HepG2 (cell line): Measurements from ENCODE around the gene VAC14. TPM values are rescaled to one million over a fixed set of nuclear protein-coding genes. Genes with fewer than 3 reads are reported as not detected.

Experiments used
- BCL3 ChIP-seq: sonication (generic); formaldehyde crosslinking; IDR thresholded peaks from 2 replicates; pipeline ENCODE4 v1.5.1; 2020; ENCODE audit warnings: mild to moderate bottlenecking, missing genetic modification reagents, moderate library complexity
- CEBPG ChIP-seq: IDR thresholded peaks from 2 replicates; pipeline ENCODE4 v1.6.1; 2016
- CREM ChIP-seq, 2 experiments: sonication (generic) in 1 of 2; formaldehyde crosslinking in 1 of 2; IDR thresholded peaks; 2 replicates each; pipeline versions ENCODE4 v1.4.0 to v1.6.1; 2016 to 2020; ENCODE audit warnings: antibody characterized with exemption in 1 of 2, mild to moderate bottlenecking in 1 of 2, missing genetic modification reagents in 1 of 2
- KLF15 ChIP-seq: sonication (generic); formaldehyde crosslinking; IDR thresholded peaks from 2 replicates; pipeline ENCODE4 v1.8.1; 2023; ENCODE audit warnings: borderline replicate concordance, mild to moderate bottlenecking, inconsistent platforms, missing genetic modification reagents, mixed read lengths
- MAX ChIP-seq: IDR thresholded peaks from 2 replicates; pipeline ENCODE4 v1.6.1; 2012; ENCODE audit warnings: inconsistent platforms
- MXD3 ChIP-seq: IDR thresholded peaks from 2 replicates; pipeline ENCODE4 v1.6.1; 2016; ENCODE audit warnings: mild to moderate bottlenecking, missing biosample characterization, missing genetic modification reagents
- NFYB ChIP-seq: sonication (generic); formaldehyde crosslinking; IDR thresholded peaks from 2 replicates; pipeline ENCODE4 v1.4.0; 2020; ENCODE audit warnings: missing genetic modification reagents
- PATZ1 ChIP-seq: sonication (generic); formaldehyde crosslinking; IDR thresholded peaks from 2 replicates; pipeline ENCODE4 v1.4.0; 2020; ENCODE audit warnings: missing genetic modification reagents
- PHF5A ChIP-seq: IDR thresholded peaks from one replicate; pipeline ENCODE4 v1.6.1; 2018; ENCODE audit warnings: low read depth, missing genetic modification reagents; ENCODE audit not compliant: unreplicated experiment
- RFX5 ChIP-seq: IDR thresholded peaks from 2 replicates; pipeline ENCODE4 v1.6.1; 2011; ENCODE audit warnings: low read depth, low read length, improper control_type of control experiment
- SRF ChIP-seq: IDR thresholded peaks from 2 replicates; pipeline ENCODE4 v1.6.1; 2011; ENCODE audit warnings: mild to moderate bottlenecking, low read depth, low read length, moderate library complexity
- TCF7L2 ChIP-seq: IDR thresholded peaks from 2 replicates; pipeline ENCODE4 v1.6.1; 2011; ENCODE audit warnings: mild to moderate bottlenecking, low read depth, low read length, moderate library complexity
- WIZ ChIP-seq: sonication (generic); formaldehyde crosslinking; IDR thresholded peaks from 2 replicates; pipeline ENCODE4 v1.5.1; 2020; ENCODE audit warnings: mild to moderate bottlenecking, missing genetic modification reagents
- ZBTB3 ChIP-seq: sonication (generic); formaldehyde crosslinking; IDR thresholded peaks from 2 replicates; pipeline ENCODE4 v1.4.0; 2020; ENCODE audit warnings: low read depth, mild to moderate bottlenecking, moderate library complexity, missing genetic modification reagents, borderline replicate concordance
- ZBTB44 ChIP-seq: sonication (generic); formaldehyde crosslinking; IDR thresholded peaks from 2 replicates; pipeline ENCODE4 v1.4.0; 2020; ENCODE audit warnings: missing genetic modification reagents
- ZNF124 ChIP-seq: sonication (generic); formaldehyde crosslinking; IDR thresholded peaks from 2 replicates; pipeline ENCODE4 v1.4.0; 2020; ENCODE audit warnings: missing genetic modification reagents
- ZNF556 ChIP-seq: sonication (generic); formaldehyde crosslinking; IDR thresholded peaks from 2 replicates; pipeline ENCODE4 v1.4.0; 2020; ENCODE audit warnings: mild to moderate bottlenecking, missing genetic modification reagents, borderline replicate concordance
- ZNF574 ChIP-seq: sonication (generic); formaldehyde crosslinking; IDR thresholded peaks from 2 replicates; pipeline ENCODE4 v1.4.0; 2020; ENCODE audit warnings: missing genetic modification reagents
- ZNF75D ChIP-seq: sonication (generic); formaldehyde crosslinking; IDR thresholded peaks from 2 replicates; pipeline ENCODE4 v1.8.1; 2023; ENCODE audit warnings: missing genetic modification reagents, mild to moderate bottlenecking, borderline replicate concordance
- ZNF816 ChIP-seq: sonication (generic); formaldehyde crosslinking; IDR thresholded peaks from 2 replicates; pipeline ENCODE4 v1.8.0; 2022; ENCODE audit warnings: missing genetic modification reagents, mild to moderate bottlenecking, borderline replicate concordance
- polyA plus RNA-seq, 8 experiments: library from polyadenylated mRNA; depleted of rRNA in 3 of 8; stranded (reverse) in 7 of 8; unstranded in 1 of 8; fragments of >200 nt; fragmentation: Illumina TruSeq in 4 of 8; extraction: Trizol in 4 of 8; gene quantifications; 2 replicates each; pipeline versions ENCODE4 v1.2.1 to v1.2.3, GENCODE V29; 2011 to 2016; ENCODE audit warnings: low read depth in 4 of 8, missing spikeins in 1 of 8, mixed read lengths in 1 of 8; ENCODE audit not compliant: insufficient read depth in 1 of 8
- total RNA-seq, 5 experiments: library from RNA; depleted of rRNA; stranded (reverse); fragments of >200 nt; fragmentation: Illumina TruSeq; extraction: Trizol; gene quantifications; 2 replicates each; pipeline ENCODE4 v1.2.3, GENCODE V29; 2016; ENCODE audit warnings: low read depth in 1 of 5

The VAC14 gene
- total and polyA plus RNA-seq, 2 of the 13 experiments (the other 11 are each of a cell fraction or from before 2014, with no cell fraction given): 23.5 to 24.6 TPM

- 0 out of 2 replicates have a peak, but pooled peaks have one; percentile 66 for TF ChIP-seq MXD3
- TF ChIP-seq BCL3 (CRISPR knock-in tag): no peak
- peak; percentile 16; the same call in 1 of the 2 replicates for TF ChIP-seq ZNF124 (CRISPR knock-in tag)
- peak; percentile 12; the same call in 1 of the 2 replicates for TF ChIP-seq NFYB (CRISPR knock-in tag)
- peak; percentile 60 for TF ChIP-seq MAX
- TF ChIP-seq ZBTB3 (CRISPR knock-in tag): no peak
- TF ChIP-seq KLF15: peak; percentile 67; the same call in 1 of the 2 replicates
- no peak; the same call in 1 of the 2 replicates for TF ChIP-seq ZNF556
- TF ChIP-seq PATZ1: peak; percentile 98
- no peak; the same call in 1 of the 2 replicates for TF ChIP-seq CREM (IDR thresholded peaks at IDR 0.05)
- no peak for TF ChIP-seq CREM (CRISPR knock-in tag; IDR thresholded peaks at IDR 0.05)
- no peak for TF ChIP-seq ZNF816
- TF ChIP-seq ZBTB44 (CRISPR knock-in tag): 0 out of 2 replicates have a peak, but pooled peaks have one; percentile 61
- no peak for TF ChIP-seq ZNF75D (CRISPR knock-in tag)
- TF ChIP-seq TCF7L2: no peak
- TF ChIP-seq RFX5: no peak
- no peak for TF ChIP-seq WIZ (CRISPR knock-in tag)
- TF ChIP-seq CEBPG (CRISPR knock-in tag): peak; percentile 92
- TF ChIP-seq PHF5A (CRISPR knock-in tag): no peak
- TF ChIP-seq ZNF574: peak; percentile 54
- TF ChIP-seq SRF: peak; percentile 24; the same call in 1 of the 2 replicates
Observed at GRCh38 chr16:70681382-70682238, 119.3 kb downstream of the VAC14 start (continued).
